Measurements from ENCODE around the gene FSD1L.
"Not testable (repeated sequence)": the region's sequence is repeated elsewhere in the genome, so short reads cannot be mapped to it uniquely, and the experiment has no call there.

FSD1L gene

GRCh38 chr9:105496826-105497225 lies 49.0 kb downstream of the FSD1L start:
- no peak for DNase-seq

DNA sequence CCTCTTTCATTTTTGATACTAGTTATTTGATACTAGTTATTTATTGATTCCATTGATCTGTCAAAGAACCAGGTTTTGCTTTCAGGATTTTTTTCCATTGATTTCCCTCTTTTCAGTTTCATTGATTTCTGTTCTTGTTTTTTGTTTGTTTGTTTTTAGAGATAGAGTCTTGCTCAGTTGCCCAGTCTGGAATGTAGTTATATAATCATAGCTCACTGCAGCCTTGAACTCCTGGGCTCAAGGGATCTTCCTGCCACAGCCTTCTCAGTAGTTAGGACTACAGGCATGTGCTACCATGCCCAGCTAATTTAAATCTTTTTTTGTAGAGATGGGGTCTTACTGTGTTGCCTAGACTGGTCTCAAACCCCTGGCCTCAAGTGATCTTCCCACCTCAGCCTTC lies 49.9 kb downstream of the FSD1L start:
- DNase-seq = no peak

- DNase-seq = no peak
Observed at GRCh38 chr9:105500108-105500766, 52.4 kb downstream of the FSD1L start.

DNA sequence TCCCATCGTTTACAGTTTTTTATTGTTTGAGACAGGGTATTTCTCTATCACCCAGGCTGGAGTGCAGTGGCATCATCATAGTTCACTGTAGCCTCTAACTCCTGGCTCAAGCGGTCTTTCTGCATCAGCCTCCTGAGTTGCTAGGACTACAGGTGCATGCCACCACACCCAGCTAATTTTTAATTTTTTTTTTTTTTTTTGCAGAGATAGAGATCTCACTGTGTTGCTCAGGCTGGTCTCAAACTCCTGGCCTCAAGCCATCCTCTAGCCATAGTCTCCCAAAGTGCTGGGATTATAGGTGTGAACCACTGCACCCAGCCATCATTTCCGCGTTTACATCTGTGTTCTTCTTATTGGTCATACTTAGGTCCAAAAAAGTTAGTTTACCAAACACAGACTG lies 53.6 kb downstream of the FSD1L start:
- DNase-seq = no peak

GRCh38 chr9:105502276-105502675 lies 54.4 kb downstream of the FSD1L start:
- no peak for DNase-seq

GRCh38 chr9:105503881-105504280 lies 56.0 kb downstream of the FSD1L start:
- no peak for DNase-seq

GRCh38 chr9:105507096-105507790 lies 59.4 kb downstream of the FSD1L start:
- DNase-seq = no peak

DNA sequence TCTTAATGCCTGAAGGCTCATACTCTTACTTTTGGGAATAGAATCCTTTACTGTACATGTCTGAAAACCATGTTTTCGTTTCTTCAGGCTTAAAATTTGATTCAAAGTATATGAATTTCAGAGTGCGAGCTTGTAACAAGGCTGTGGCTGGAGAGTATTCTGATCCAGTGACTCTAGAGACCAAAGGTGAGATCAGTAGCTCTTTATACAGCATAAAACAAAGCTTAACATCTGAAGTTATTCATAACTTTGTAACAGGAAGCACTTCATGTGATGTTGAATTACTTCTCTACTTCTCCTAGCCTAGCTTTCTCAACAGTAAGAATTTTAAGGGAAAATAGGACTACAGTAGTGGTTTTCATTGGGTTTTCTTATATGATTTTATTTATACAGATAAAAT lies 60.7 kb downstream of the FSD1L start:
- DNase-seq = no peak

DNA sequence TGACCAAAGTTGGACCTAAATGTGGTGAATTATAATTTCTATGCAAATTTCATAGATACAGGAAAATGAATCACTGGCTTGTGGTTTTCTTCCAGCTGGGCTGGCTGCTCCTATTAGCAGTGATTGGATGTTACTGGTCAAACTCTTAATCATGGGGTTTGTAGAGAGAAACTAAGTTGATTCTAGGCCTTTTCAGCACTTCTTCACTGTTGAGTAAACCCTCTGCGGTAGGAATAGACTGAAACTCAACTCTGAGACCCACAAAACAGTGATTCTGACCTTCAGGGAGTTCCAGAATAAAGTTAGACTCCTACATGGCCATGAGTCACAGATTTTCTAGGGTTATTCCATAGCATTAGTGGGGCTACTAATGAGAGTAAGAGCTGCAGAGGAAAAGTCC lies 62.2 kb downstream of the FSD1L start:
- DNase-seq = no peak

GRCh38 chr9:105511446-105511845 lies 63.6 kb downstream of the FSD1L start:
- DNase-seq = no peak

GRCh38 chr9:105515811-105516413 lies 68.1 kb downstream of the FSD1L start:
- DNase-seq = no peak

- DNase-seq = not testable (repeated sequence)
Observed at GRCh38 chr9:105519710-105520369, 72.0 kb downstream of the FSD1L start.

DNA sequence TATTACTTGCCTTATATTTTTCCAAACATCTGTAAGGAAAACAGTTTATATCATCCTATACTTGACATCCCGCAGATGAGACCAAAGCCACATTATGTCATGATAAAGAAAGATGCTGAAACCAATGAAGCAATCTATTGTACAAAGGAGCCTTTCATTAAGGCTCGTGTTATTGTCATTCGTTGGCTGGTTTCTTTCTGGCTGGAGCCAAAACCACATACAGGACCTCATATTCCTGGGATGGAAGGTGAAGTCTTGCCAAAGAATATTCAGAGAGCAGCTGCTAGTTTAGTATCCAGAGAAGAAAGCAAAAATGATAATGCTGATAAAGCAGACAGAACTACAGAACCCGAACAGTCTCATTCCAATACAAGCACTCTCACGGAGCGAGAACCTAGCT lies 73.2 kb downstream of the FSD1L start:
- not testable (repeated sequence) for DNase-seq

GRCh38 chr9:105522618-105523385 lies 75.0 kb downstream of the FSD1L start:
- not testable (repeated sequence) for DNase-seq

DNA sequence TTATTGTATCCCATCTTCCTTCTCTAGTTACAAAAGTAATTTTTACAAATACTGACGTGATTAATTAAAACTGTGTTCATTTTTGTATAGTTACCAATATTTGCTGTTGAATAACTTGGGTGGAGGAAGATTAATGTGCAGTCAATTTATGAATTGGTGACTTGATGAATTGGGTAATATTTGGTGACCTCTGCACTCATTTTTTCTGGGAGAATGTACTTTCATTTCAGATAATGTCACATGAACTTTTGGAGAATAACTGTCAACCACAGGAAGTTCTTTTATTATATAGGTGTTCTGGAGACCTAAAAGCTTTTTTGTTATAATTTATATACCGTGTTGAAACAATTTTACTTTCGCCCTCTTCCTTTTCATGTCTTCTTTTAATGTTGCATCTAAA lies 83.7 kb downstream of the FSD1L start:
- DNase-seq = no peak

DNA sequence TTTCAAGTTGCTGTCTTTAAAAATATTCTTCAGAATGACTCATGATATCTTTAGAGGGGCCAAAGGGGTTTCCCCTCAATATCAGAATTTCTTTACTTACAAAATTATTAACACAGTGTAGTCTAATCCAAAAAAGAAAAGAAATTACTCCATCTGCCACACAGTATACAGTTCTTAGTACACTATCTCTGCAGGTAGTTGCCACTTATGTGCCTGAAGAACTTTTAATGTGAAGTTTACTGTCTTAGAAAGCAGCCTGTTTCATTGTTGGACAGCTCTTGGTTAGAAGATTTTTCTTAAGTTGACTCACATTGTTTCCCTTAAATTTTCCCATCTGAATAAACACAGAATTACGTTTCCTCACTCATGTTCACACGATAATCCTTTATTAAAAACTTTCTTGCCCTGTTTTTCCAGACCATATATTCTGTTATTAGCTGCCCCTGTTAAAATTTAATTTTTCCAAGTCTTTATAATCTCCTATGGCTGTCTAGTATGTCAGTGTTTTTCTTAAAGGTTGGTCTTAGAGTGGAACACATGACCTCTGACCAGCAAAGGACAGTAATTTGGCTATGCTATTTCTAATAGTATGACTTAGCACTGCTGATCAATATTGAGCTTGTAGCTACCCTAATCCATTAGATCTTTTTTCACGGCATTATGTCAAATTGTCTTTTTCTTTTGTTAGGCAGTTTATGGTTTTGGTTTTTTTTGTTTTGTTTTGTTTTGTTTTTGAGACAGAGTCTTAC lies 88.3 kb downstream of the FSD1L start:
- no peak for DNase-seq

DNA sequence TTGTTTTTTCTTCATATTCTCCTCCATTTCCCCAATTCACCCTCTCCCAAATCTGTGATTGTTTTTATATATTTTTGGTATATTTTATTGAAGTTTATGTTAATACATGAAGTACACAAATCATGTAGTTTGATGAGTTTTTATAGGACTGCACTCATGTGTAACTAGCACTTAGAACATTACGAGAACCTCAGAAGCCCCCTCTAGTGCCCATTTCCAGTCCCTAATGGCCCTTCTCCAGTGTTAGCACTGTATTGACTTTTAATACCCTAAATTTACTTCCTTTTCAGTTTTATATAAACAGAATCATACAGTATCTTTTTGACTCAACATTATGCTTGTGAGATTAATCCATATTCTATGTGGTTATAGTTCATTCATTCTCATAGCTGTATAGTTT lies 91.6 kb downstream of the FSD1L start:
- no peak for DNase-seq

- no peak for DNase-seq
Observed at GRCh38 chr9:105541838-105542237, 94.0 kb downstream of the FSD1L start.

GRCh38 chr9:105554042-105554441 lies 106.2 kb downstream of the FSD1L start:
- no peak for DNase-seq

DNA sequence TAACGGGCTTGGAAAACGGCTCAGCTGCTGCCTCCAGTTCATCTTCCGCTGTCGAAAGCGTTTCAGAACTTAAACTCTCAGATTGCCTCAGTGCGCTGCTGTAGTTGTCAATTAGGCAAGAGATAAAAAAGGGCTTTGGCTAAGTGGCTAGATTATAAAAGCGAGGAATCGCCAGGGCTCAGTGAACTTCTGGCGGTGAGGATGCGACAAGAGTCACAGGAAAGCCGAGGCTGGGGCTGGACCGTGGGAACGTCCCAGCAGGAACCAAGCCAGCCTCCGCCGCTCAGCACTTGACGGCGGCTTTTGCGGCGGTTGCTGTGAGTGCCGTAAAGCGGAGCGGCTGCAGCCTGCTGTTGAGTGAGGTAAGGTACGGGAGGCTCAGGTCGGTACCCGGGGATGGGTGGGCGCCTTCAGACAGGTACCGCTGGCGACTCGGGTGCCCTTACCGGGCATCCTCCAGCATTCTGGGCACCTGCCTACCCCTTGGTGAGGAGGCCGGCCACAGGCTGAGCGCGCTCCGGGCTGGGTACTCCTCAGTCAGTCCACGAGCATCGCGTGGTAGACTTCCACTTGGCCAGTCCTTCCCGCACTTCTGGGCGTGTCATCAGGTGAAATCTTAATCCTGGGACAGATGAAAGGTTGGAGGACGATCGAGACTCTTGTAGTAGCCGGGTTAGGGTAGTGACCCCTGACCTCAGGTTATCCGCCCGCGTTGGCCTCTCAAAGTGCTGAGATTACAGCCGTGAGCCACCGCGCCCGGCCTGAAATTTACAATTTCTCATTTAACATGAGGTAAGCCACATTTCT lies 110.2 kb downstream of the FSD1L start, which contains the start of gene FKTN:
TSS of gene FKTN (plus strand) at position 328 of the 807 bp plus-strand sequence. CDS start 16,902 bp downstream, outside the sequence.
- no peak for DNase-seq

DNA sequence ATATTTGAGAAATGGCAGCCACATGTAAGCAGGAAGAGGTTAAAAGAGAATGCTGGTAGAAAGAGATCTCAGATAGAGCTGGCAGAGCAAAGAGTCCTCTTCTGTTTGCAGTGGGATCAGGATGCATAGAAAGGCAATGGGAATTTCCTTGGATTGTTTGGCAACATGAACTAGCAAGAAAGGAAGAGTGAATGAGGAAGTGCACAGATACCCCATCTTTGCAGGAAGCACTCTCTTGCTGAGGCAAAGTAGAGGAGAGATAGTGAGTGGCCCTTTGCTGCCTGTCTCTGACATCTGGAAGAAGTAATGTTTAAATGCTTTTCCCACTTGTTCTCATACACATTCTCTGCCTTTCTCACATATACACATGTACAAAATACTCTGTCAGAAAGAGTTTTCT lies 124.6 kb downstream of the FSD1L start:
- no peak for DNase-seq

Measured in NCI-H187 treated with DMSO at 0.1 percent for 48 hours (cell line).